Left lung (tissue), 10 donors: ENCODE measurements around the gene NPB. TPM values are rescaled to one million over a fixed set of nuclear protein-coding genes. Genes with fewer than 3 reads are reported as not detected.

ENCODE experiments used
- ATAC-seq: fragments of 200-7000 bp; cut with Tn5 transposase; one replicate; pipeline ENCODE4 v1.9.1; 2020; ENCODE audit warnings: moderate library complexity
- DNase-seq, 4 donors: peaks; one replicate each; pipeline ENCODE4 v3.0.0-alpha.2; 2013 to 2020
- H3K27ac ChIP-seq, 2 donors: fragments of 200-600 bp; sonication (generic) in 1 of 2; one replicate each; pipeline versions ENCODE4 v1.5.0 to v1.8.0; 2020 to 2021
- H3K27me3 ChIP-seq, 2 donors: fragments of 200-600 bp; sonication (generic) in 1 of 2; one replicate each; pipeline versions ENCODE4 v1.5.0 to v1.8.0; 2020 to 2021
- H3K36me3 ChIP-seq, 2 donors: fragments of 200-600 bp; sonication (generic) in 1 of 2; one replicate each; pipeline versions ENCODE4 v1.5.0 to v1.8.0; 2020 to 2021
- H3K4me1 ChIP-seq, 2 donors: fragments of 200-600 bp; one replicate each; pipeline ENCODE4 v1.8.0; 2021
- H3K4me3 ChIP-seq, 2 donors: fragments of 200-600 bp; sonication (generic) in 1 of 2; one replicate each; pipeline versions ENCODE4 v1.5.0 to v1.8.0; 2020 to 2021; ENCODE audit warnings: mild to moderate bottlenecking in 1 of 2
- H3K9me3 ChIP-seq, 2 donors: fragments of 200-600 bp; sonication (generic) in 1 of 2; one replicate each; pipeline versions ENCODE4 v1.5.0 to v1.8.0; 2020 to 2021
- CTCF ChIP-seq, 2 donors: fragments of 200-600 bp; sonication (generic) in 1 of 2; IDR thresholded peaks; one replicate each; pipeline versions ENCODE4 v1.5.0 to v1.8.0; 2021; ENCODE audit warnings: antibody characterized with exemption in 2 of 2
- intact Hi-C, 2 donors: fragments of 100-400 bp; cut with DNase I; formaldehyde crosslinking; loops; one replicate each; pipeline versions ENCODE4 v1.11.2 to v1.14.2; 2022
- polyA plus RNA-seq, 6 donors: library from polyadenylated mRNA; unstranded; fragments of 120-200 nt; gene quantifications; one replicate each; pipeline ENCODE4 v1.2.1, GENCODE V29; 2013; ENCODE audit not compliant: insufficient read length in 6 of 6
- total RNA-seq, 2 donors: library from RNA; stranded (reverse); fragmentation: NEBNext Ultra II Directional; extraction: Animal tissue kit (Norgen Biotek cat#: 25700); gene quantifications; one replicate each; pipeline ENCODE4 v1.2.1, GENCODE V29; 2021
- donor health status: DM: no; HTN: yes; CAD: no.
- donor health status: DM: no; HTN: no; CAD: no.

Gene NPB
- total and polyA plus RNA-seq, 8 donors = 0.26 to 2.1 (median 1.3) TPM

DNA sequence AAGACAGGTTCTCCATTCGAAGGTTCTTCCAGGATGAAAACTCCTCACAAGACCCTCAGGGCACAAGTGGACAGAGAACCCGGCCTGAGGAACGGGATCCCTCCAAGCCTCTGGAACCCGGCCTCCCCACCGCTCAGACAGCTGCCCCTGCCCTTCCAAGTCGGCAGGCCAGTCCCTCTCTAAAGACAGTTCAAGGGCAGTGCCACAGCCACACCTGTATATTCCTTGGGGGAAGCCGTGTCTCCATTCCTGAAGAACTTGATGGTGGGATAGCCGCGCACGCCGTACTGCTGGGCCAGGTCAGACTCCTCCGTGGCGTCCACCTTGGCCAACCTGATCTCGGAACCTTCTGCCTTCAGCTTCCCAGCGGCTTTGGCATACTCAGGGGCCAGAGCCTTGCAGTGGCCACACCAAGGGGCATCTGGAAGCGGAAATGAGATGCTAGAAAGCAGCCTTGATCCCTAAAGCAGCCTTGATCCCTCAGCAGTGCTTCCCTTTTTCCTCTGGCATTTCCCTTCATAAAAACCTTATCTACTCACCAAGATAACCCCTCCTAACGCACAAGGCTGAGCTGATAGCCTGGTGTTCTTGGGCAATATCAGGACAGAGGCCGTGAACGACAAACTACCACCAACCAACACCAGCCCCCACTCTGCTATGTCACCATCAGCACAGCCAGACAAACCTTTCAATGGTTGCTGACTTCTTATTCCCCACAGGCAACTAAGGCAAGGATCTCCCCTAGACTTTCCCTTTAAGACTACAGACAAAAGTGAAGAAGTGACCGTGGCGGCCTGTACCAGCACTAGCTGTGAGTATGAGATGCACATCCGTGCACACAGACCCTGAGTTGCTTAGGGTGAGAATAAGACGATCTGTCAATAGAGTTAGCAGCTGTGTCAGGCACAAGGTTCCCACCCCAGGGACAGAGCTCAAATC, 42.8 kb upstream of the NPB start:
- H3K4me1 ChIP-seq = peaks cover 16 to 80% of the 10 kb centered on the region in 2 donors
- no peak for ATAC-seq
- TF ChIP-seq CTCF (IDR thresholded peaks at IDR 0.05) = no peak
- H3K9me3 ChIP-seq = no peaks in the 10 kb centered on the region
- intact Hi-C loops = no loop called here
- peak overlapping the region; percentile 95 to 97 for H3K4me3 ChIP-seq
- peaks cover 0 to 52% of the 10 kb centered on the region in 2 donors for H3K36me3 ChIP-seq
- no peak for DNase-seq
- no peaks in the 10 kb centered on the region for H3K27me3 ChIP-seq
- H3K27ac ChIP-seq = peak overlapping the region in 1 of 2 donors; percentile 98

GRCh38 chr17:81859906-81860755, 41.9 kb upstream of the NPB start, which contains the start of gene P4HB:
TSS of gene P4HB (minus strand) at chr17:81860535. CDS start at chr17:81860471, 64 bp downstream.
- no peak for TF ChIP-seq CTCF (IDR thresholded peaks at IDR 0.05)
- H3K9me3 ChIP-seq = no peaks in the 10 kb centered on the region
- H3K4me1 ChIP-seq = peaks cover 16 to 85% of the 10 kb centered on the region in 2 donors
- H3K4me3 ChIP-seq = peak within 1 kb of the TSS; percentile 95 to 97
- no peaks in the 10 kb centered on the region for H3K27me3 ChIP-seq
- ATAC-seq = no peak
- H3K27ac ChIP-seq = peak within 1 kb of the TSS; percentile 93 to 98
- intact Hi-C loops = no loop called here
- DNase-seq = peak in 1 of 4 donors; percentile 95
- H3K36me3 ChIP-seq = peaks cover 0 to 45% of the 10 kb centered on the region in 2 donors

- H3K4me3 ChIP-seq = peak overlapping the region; percentile 93 to 97
- no peaks in the 10 kb centered on the region for H3K27me3 ChIP-seq
- TF ChIP-seq CTCF (IDR thresholded peaks at IDR 0.05) = peak in 1 of 2 donors; percentile 11
- intact Hi-C loops = no loop called here
- H3K27ac ChIP-seq = peak overlapping the region; percentile 93 to 98
- H3K9me3 ChIP-seq = no peaks in the 10 kb centered on the region
- DNase-seq (peak; percentile 98 to 100 (median 100)), ATAC-seq (peak; percentile 94)
- H3K36me3 ChIP-seq = peaks cover 0 to 44% of the 10 kb centered on the region in 2 donors
- peaks cover 18 to 85% of the 10 kb centered on the region in 2 donors for H3K4me1 ChIP-seq
Observed at GRCh38 chr17:81860756-81861568, 41.1 kb upstream of the NPB start.

DNA sequence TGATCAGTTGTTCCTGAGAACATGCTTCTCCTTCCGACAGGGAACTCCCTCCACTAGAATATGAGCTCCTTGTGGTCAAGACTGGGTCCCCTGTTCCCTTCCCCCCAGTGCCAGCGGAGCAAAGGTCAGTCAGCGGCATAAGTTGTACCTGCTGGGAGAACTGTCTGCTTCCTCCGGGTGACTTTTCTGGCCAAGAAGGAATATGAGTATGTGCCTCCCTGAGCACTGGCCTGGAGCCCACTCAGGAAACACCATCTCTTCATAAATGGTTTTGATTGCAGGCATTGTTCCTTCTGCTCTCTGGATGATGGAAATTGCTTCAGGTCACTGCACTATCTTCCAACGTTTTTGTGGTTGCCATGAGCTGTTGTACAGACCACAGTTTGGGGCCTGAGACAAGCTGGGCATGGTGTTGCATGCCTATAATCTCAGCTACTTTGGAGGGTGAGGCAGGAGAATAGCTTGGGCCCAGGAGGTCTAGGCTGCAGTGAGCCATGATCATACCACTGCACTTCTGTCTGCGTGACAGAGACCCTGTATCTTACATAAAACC, 38.8 kb upstream of the NPB start:
- peaks cover 0 to 42% of the 10 kb centered on the region in 2 donors for H3K36me3 ChIP-seq
- intact Hi-C loops = no loop called here
- no peak for ATAC-seq

More for the DNA sequence above, 38.8 kb upstream of the NPB start:
- DNase-seq = no peak
- peak overlapping the region in 1 of 2 donors; percentile 34 for H3K27ac ChIP-seq
- H3K27me3 ChIP-seq = no peaks in the 10 kb centered on the region
- peaks cover 19 to 85% of the 10 kb centered on the region in 2 donors for H3K4me1 ChIP-seq
- no peaks in the 10 kb centered on the region for H3K9me3 ChIP-seq
- no peak for TF ChIP-seq CTCF (IDR thresholded peaks at IDR 0.05)
- H3K4me3 ChIP-seq = no peak overlapping the region
